DMS 273 treated with DMSO at 0.1 percent for 48 hours (cell line): ENCODE data around the gene ITM2C.

Source experiments
- DNase-seq: peaks from one replicate; lab custom pipeline; 2025; lab: John Stamatoyannopoulos, UW

The ITM2C gene

DNA sequence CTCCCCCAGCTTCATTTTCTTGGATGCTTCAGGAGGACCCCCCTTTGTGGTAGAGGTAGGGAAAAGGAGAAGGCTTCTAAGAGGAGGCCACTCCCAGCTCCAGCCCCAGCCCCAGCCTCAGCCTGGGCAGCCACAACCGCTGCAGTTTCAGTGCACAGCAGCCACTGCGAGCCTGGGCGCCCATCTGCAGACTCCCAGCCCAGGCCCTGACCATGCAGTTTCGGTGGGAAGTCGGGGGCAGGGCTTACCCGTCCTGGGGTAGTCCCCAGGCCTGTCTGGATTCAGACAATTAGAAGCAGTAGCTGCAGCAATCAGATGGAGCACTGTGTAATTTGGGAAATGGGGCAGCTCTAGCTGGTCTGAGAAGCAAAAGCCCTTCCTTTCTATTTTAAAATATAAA lies 28.6 kb downstream of the ITM2C start:
- DNase-seq = no peak

DNA sequence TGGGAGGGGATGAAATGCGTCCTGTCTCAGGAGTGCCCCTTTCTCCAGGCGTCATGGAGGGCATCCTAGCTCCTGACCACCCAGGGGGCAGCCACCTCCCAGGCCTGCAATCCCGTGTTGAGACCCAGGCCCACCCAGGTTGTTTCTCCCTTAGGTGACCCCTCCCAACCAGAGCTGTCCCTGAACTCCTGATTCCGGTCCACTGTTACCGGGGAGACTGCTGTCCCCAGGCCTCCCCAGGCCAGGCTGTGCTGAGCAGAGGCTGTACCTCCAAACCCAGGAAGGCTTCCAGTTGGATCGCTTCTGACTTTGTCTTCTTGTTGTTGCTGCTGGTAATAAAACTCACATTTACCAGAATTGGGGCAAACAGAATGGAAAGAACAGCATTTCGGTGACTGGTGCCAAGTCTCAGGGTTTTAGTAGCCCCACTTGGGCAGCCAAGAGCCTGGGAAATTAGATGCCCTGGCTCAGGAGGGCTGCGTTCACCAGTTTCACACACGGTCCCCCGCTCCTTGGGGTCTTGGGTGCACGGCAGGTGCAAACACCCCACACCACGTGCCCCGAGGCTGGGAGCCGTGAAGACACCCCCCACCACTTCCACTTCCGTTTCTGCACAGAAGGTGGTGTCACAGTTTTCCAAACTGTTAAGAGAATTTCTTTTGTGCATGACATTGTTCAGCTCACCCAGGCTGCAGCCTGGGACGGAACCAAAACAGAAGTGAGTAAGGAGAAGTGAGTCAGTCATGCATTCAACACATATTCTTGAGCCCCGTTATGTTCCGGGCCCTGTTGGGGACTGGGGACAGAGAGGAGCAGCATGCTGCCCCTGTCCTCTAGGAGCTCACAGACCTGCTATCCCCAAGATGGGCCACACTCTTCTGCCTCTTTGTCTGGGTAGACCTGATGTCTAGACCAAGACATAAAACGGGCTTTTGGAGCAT lies 29.4 kb downstream of the ITM2C start:
- DNase-seq = no peak

DNA sequence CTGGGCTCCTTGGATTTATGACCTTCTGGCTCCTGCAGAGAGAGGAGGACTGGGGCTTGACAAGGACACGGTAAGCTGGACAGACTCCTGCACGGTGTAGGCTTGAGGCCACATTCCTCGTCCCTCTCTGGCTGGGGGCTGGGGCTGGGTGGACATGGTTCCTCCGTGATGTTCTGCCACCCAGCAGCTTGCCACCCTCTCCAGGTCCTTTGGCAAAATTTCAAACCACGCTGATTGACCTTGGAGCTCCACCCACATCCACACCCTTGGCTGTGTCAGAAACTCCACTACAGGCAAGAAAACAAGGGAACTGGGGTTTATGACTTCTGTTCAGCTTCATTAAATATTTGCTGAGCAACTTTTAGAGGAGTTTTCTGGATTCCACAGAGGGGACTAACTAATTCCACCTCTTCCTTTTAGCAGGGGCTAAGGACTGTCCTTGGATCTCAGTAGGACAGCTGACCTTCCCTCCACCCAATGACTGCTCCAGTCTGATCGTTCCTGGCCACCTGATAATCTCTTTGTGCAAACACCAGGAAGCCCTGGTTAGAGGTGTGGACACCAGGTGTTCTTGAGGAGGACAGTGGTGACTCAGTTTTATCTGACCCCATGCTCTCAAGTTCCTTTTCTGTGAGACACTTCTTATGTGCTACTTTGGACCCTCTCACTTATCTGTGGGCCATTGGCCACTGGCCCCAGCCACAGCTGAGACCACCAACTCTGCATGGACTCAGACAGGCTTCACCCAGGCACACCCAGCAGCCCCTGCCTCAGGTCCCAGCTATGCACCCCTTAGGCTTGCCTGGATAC lies 31.0 kb downstream of the ITM2C start:
- DNase-seq = no peak

DNA sequence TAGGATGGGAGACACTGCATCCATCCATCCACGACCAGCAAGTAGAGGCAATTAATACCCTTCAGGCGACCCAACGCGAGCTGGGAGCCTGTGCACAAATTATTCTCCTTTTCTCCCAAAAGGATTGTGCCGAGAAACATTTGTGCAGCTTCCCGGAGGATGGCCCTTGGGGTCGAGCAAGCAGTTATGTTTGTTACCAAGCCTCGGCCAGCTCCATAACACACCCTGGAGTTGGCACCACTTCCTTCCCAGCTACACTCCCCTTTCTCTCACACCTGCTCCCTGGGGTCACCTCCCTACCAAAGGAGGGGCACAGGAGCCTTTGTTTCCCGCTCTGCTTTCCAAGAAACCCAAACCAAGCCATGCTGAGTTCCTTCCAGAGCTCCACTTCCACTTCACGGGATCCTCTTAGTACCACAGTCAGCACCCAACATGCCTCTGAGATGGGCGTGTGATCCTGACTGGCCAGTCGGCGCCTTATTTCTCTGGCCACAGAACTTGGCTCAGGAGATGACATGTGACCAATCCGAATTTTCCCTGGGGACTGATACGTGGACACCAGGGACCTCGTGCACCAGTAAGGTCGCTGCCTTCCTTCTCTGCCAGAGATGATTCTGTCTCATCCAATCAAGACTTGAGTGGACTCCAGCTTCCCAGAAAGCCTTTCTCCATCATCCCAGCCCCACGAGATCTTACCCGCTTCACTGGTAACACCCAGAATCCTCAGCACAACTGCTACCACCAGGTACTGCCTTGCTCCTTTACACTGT lies 31.8 kb downstream of the ITM2C start:
- no peak for DNase-seq

DNA sequence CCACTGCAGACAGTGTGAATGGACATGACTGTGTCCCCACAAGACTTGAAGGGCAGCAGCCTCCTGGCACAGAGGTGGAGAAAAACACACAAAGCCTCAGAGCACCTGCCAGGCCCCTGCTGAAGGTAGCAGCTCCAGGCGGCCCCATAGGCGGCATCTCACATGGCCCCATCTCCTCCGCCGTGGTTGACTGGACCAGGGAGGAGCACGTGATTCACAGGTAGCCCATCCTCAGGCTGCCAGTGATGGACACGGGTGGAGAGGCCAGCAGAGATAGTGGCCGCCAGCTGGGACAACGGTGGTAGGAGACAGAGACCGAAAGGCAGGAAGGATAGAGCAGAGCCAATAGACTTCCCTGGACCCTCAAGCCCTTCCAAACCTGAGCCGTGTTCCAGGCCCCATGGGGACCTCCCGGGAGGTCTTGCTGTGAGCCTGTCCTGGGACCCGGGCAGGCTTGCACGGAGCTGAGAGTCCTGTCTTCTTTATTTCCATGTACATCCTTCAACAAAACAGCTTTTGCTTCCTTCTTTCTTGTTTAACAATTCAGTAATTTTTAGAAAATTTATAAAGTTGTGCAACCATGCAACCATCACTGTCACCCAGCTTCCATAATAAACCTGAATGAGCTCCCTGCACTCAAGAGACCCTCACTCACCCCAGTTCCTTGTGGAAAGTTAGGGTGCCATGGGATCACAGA lies 33.4 kb downstream of the ITM2C start:
- DNase-seq = no peak

DNA sequence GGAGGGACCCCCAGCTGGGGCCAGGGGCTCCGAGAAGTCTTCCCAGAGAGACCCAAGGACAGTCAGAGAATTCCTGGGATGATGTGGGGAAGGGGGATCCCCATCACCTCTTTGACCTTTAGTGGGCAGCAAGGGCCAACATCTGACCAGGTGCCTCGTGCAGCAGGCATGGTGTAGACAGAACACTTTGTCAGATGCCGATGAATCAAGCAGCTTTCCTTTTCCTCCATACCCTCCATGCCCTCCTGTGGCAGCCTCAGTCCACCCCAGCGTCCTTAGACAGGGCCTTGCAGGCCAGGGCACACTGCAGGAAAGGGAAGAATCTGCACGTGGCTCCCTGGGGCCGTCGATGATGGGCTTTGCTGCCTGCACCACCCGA lies 34.0 kb downstream of the ITM2C start:
- DNase-seq = no peak

DNA sequence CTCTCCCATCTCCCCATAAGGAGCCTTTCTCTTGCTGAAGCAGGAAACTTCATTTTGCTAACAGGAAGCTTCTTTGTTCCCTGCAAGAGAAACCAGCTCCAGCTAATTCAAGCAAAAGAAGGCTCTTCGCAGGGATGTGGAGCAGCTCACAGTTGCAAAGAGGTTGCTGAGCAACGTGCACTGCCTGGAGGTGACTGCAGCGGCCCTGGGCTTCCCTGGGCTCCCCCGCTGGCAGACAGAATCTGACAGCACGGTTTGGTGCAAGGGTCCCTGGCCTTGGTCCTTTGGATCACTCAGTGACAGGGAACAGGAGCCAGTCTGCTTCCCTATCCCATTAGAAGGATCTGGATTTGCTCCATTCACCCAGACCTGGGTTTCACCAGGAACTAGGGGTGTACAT lies 34.5 kb downstream of the ITM2C start:
- DNase-seq = no peak

DNA sequence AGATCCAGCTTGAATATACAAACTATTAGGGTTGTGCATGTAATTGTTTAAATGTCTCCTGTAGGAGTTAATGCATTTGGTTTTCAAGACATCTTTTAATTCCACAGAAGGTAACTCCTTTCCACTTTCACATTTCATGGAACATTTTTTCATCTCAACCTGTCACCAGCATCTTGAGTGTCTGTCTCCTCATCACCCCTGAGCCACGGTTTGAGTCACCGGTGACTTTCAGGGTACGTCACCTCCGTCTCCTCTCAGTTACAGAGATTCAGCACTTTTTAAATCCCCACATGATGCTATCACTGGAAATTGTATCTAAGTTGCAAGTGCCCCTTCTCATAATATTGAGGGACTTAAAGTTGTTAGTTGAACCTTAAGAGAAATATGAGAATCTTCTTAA lies 35.0 kb downstream of the ITM2C start:
- no peak for DNase-seq

DNA sequence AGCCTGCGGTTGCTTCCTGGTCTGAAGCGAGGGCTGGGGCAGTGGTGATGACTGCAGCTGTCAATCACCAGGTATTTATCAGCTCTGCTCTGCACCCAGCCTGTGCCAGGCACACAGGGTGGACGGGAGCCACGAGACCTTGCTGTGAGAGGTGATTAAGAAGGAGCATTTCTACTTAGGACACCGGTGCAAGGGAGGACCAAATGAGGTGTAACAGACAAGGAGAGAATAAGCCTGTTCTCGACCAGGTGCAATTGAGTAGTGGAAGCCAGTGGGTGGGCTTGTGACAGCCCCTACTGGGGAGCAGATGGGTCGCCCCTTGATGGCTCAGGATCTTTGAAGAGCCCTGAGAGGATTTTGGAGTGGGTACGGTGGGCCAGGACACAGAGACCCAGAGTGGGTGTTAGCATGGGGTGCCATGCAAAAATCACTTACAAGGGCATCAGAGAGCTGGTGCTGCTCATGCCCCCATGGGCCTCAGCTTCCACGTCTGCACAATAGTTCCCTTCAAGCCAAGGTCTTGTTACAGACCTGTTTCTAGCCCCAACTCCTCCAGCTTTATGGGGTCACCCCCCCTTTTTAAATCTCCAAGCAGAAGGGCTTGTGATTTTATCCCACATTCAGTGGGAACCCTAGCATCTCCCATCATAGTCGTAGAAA lies 35.7 kb downstream of the ITM2C start:
- DNase-seq = no peak

DNA sequence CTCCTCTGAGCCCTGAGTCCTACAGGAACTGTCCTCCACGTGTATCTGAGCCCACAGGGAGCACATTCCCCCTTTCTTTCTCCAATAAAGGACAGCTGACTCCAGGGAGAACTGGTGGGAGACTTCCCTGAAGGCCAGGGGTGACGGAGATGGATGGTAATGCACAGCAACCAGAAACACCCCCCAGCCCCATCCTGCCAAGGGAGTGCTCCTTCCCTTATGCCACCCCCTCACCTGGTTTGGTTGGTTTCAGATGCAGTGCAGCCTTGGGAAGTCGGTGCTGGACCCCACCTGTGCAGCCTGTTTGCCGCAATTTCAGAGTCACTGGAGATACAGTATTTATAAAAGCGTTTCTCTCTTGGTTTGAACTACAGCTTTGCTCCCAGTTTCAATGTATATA lies 36.3 kb downstream of the ITM2C start:
- no peak for DNase-seq

DNA sequence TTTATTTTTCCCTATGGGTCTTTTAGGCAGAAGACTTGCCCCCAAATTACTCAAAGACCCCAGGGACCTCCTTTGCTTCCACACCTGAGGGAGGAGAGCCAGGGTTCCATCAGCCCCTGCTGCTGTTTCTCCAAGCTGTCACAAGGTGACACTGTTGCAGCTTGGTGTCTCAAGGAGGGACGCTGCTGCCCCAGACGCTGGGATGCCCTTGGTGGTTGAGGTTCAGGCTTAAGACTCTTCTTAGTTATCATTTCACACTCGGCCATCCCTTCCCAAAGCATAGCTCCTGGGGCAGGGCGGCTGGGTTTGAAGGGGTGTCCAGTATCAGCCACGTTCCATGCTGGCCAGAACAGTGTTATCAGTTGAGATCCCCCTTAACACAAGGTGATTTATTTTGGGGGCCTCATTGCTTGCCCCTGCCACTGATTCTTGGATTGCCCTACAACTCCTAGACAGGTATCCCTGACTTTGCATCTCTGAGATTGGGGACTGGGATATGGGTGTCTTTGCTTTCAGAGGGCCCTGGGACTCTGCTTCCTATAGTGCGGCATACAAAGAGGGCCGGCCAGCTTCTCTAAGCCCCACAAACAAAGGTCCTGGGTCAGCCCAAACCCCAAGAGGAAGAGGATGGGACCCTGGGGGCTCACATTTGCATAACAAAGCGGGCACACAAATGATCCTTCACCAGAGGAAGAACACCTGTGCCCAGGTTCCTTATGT lies 37.6 kb downstream of the ITM2C start:
- DNase-seq = no peak

DNA sequence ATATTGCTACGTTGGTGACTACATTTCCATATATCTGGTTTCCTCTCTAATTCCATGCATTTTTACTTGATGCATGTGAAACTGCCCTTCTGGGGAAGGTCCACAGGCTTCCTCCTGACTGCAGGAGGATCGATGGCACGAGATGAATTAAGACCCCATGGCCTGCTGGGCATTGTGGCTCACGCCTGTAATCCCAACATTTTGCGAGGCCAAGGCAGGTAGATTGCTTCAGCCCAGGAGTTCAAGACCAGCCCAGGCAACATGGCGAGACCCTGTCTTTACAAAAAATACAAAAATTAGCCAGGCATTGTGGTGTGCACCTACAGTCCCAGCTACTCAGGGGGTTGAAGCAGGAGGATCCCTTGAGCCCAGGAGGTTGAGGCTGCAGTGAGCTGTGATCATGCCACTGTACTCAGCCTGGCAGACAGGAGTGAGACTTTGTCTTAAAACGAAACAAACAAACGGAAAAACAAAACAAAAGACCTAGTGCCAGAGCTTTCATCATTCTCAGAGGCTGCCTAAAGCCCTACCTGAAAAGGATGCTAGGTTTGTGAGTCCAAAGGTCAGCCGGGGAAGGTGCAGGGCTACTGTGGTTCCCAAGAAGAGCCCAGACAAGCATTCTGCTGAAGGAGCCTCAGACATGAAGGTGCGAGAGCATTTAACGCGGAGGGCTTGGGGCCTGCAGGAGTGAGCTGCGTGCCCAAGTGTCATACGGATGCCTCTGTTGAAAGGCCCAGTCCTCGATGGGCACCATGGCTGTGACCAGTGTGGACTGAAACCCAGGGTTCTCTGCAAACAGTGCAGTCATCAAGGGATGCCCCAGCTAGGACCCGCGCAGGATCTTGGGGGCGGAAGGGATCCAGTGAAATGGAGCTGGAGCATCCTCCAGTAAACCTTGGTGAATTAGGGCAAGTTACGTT lies 38.7 kb downstream of the ITM2C start:
- DNase-seq = no peak

DNA sequence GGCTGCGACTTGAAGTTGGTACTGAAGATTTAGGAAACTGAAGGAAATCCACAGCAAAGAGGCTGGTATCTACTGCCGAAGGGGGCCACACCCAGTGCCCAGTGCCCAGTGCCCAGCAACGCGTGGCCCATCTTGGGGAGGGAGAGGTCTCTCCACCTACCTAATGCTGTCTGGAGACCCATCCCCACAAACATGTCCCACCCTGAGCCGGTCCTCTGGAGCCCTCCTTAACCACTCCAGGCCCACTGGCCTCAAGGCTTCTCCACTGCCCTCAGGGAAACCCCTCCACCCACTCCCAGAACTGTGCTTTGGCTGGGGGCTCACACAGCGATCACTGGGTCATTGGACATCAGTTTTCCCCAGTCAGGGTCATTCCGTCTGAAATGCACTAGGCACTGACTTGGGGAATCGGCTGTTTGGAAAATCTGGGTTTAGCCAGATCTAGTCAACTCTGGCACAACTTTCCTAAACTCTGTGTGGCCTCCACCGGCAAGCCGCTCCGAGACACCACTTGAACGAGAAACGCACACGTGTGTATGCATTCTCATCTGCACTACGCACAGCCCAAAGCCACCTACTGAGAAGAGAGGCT lies 40.2 kb downstream of the ITM2C start:
- DNase-seq = no peak

DNA sequence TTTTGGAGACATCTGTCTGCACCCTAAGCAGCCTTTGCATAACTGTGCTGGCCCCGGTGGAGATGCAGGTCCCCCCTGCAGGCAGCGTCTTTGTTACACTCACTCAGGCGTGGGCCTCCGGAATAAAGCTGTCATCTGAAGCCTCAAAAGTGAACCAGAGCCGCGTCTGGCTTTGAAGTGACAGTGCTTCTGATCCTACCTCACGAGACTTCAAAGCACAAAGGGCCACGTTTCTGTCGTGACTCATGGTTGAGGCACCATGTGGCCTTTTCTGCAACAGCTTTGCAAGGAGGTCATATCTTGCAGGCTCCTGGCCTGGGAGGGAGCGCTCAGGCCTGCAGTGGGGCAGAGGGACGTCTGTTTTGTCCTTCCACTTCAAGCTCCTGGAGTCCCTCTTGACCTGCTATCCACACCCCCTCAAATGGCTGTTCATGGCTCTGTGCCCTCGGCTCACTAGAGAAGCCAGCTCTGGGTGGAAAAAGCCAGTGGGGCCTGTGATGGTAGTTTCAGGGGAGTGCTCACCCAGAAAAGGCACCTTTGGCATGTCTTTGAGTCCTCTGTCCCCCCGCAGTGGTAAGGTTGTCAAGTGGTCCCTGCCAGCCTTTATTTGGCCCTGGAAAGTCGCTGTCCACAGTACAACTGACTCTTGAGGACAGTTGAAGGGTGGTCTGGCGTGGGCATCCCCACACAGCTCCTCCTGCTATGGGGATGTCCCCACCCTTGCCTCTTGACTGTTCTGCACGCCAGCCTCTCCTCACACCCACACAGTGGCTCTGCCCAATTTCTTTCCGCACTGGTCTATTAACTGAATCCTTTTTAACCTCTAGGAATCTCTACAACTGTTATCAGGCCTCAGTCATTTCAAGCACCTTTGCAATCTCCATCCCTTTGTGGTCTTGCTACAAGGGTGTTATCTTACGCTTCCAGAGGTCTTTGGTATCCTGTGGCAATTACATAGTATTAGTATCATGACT lies 41.0 kb downstream of the ITM2C start:
- no peak for DNase-seq

DNA sequence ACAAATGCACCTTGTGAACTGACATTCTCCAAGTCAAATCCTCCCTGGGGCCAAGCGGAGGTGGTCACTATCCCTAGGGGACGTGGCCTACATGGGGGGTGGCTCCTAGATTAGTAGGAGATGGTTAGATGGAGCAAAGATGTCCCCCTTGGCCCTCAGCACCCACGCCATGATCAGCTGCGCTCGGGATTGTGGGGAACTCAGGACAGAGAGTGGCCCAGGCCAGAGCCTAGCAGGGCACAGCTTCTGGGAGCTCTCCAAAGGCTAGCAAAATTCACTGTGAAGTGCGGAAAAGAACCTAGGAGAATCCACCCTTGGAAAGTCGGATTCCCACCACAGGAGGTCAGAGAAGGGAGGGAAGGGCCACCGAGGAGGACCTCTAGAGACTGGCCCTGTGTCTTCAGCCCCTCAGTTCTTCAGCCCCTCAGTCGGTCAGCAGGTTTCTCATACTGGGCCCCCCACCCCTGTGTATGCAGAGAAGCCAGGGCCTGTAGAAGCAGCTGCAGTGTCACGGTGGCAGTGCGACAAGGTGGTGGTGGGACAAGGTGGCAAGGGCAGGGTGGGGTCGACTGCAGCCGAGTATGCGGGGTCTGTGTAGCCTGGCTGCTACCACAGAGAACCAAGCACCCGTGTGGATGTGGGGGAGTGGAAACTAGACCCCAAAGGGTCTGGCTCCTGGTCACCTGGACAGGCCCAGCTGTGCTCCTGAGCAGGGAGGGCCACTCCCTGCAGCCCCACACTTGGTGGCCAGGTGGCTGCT lies 41.9 kb downstream of the ITM2C start:
- no peak for DNase-seq

DNA sequence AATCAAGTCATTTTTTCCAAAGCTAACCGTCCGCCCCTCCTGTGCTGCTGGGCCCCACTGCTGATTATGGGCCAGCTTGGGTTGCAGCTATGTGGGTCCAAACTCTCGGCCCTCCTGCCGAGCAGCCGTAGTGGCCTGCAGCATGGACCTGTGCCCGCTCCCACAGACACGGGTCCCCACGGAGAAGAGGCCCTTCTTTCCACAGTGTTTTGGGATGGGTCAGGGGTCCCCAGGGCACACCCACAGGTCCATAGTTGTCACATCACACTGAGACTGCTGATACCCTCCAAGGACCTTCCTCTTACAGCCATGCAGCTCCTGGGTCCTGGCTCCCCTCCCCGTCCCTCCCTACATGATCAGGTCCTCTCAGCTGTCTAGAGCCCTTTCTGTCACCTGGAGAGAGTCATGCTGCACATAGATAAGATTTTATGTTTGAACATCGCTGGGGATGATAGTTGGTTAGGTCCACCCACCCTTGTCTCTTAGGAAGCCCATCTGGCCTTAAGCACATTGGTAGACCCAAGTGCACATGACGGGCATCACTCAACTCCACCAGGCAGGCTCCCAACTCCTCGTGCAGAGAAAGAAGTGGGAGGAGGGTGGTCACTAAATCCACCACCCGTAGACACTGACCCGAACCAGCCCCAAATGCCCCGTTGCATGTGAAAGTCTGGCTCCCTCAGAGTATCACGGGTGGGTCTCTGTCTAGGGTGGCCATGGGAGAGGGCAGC lies 42.8 kb downstream of the ITM2C start:
- DNase-seq = no peak
